ENCODE measurements around the gene FBXL17. TPM values are rescaled to one million over a fixed set of nuclear protein-coding genes. Genes with fewer than 3 reads are reported as not detected.

The FBXL17 gene
- total RNA-seq, 5 donors from 2014 or later (not counting 1 experiment from before 2014, with no cell fraction given) = 20.4 to 30.1 (median 22.1) TPM

DNA sequence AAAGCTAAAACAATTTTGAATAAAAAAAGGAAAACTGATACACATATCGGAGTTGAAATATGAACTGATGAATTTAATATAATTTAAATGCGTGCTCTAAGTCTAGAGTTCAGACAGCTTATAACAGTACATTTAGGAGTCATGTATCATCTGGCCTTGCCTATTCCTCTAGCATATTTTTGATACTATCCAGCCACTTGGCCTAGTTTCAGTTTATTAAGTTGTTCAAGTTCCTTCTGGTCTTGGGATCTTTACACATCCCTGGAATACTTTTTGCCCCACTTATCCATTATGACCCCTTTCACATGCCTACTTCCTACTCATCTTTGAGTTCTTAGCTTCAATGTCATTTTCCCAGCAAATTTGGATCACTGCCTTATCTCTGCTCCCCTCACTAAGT lies 518.8 kb downstream of the FBXL17 start:
- no peaks in the 10 kb centered on the region for H3K27me3 ChIP-seq (replicated peaks in 1 of 2; ENCODE audit: control insufficient read depth in 2 of 2, extremely low read depth in 1 of 2, insufficient read depth in 2 of 2, low read length in 1 of 2)
- whole genome bisulfite sequencing (ENCODE audit: insufficient coverage) = no CpG with 5 or more reads among the region's 2 CpGs
- Mint-ChIP-seq H3K4me3 (no peak overlapping the region), H3K9me3 (no peaks in the 10 kb centered on the region), H3K27ac (no peak overlapping the region), H3K27me3 (no peaks in the 10 kb centered on the region), H3K4me1 (no peaks in the 10 kb centered on the region), H3K36me3 (peaks cover 55% of the 10 kb centered on the region)
- no peak overlapping the region for H3K4me3 ChIP-seq (ENCODE audit: control insufficient read depth in 1 of 2, extremely low read depth in 1 of 2, low read length in 1 of 2)
- ChIA-PET CTCF (no interaction called here), POLR2A (no interaction called here)
- DNase-seq (no peak), ATAC-seq (replicated peaks in 1 of 4) (no peak)
- no peaks in the 10 kb centered on the region for H3K9me3 ChIP-seq
- no peaks in the 10 kb centered on the region for H3K36me3 ChIP-seq (ENCODE audit: control insufficient read depth in 2 of 2, extremely low read depth in 1 of 2, insufficient read depth in 1 of 2, low read length in 1 of 2)
- H3K4me1 ChIP-seq (ENCODE audit: control insufficient read depth in 1 of 2, extremely low read depth in 1 of 2, insufficient read depth in 2 of 2, low read length in 2 of 2) = no peaks in the 10 kb centered on the region
- no peak overlapping the region for H3K27ac ChIP-seq (ENCODE audit: low read length)

DNA sequence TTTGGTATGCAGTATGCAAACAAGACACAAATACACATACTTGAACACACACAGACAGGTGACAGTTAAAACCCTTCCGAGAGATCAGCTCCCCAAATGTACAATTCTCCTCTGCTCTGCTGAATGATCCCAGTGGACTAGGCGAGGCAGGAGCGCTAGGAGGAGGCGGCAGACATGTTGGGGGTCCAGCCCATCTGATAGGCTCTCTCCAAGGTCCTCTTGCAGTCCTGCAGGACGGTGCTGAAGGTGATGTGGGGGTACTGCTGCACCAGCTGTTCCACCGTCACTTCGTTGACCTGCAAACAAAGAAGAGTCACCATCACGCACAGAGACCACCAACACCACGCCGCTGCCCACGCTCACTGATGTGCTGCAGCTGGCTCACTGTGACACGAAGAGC lies 520.3 kb downstream of the FBXL17 start:
- CTCF ChIA-PET = no interaction called here
- Histone ChIP-seq H3K36me3 (ENCODE audit: control insufficient read depth in 2 of 2, extremely low read depth in 1 of 2, insufficient read depth in 1 of 2, low read length in 1 of 2) (no peaks in the 10 kb centered on the region), H3K27ac (ENCODE audit: low read length) (no peak overlapping the region), H3K4me3 (ENCODE audit: control insufficient read depth in 1 of 2, extremely low read depth in 1 of 2, low read length in 1 of 2) (no peak overlapping the region), H3K4me1 (ENCODE audit: control insufficient read depth in 1 of 2, extremely low read depth in 1 of 2, insufficient read depth in 2 of 2, low read length in 2 of 2) (no peaks in the 10 kb centered on the region), H3K9me3 (no peaks in the 10 kb centered on the region), H3K27me3 (replicated peaks in 1 of 2; ENCODE audit: control insufficient read depth in 2 of 2, extremely low read depth in 1 of 2, insufficient read depth in 2 of 2, low read length in 1 of 2) (no peaks in the 10 kb centered on the region)
- no peaks in the 10 kb centered on the region for H3K9me3 Mint-ChIP-seq
- DNase-seq (no peak), ATAC-seq (replicated peaks in 1 of 4) (no peak)
- H3K27ac Mint-ChIP-seq = no peak overlapping the region
- no peaks in the 10 kb centered on the region for H3K4me1 Mint-ChIP-seq
- POLR2A ChIA-PET = interaction anchor here in 1 of 2 donors (0.7 kb wide), 1 partner anchor 66 kb away, joined by 3 read pairs; no protein-coding TSS in a partner anchor
- H3K4me3 Mint-ChIP-seq = no peak overlapping the region
- 96% methylated on average over 4 of the region's 12 CpGs for WGBS (ENCODE audit: insufficient coverage)
- peaks cover 40% of the 10 kb centered on the region for H3K36me3 Mint-ChIP-seq
- H3K27me3 Mint-ChIP-seq = no peaks in the 10 kb centered on the region

DNA sequence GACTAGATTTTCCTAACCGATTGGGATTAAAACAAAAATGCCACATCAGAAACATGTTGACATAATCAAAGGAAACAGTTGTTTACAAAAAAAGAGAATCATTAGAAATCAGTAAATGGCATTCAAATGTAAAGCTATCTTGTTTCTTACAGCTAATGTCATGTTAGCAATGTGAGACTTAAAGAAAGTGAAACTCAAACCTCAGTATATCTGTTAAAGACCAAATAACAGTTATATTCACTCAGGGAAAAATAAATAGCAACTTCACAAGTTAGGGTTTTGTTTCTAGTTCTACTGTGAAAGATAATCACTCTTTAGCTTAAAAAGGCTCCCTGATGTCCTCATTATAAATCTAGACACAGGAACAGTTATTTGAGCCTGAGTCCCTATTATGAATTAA lies 521.9 kb downstream of the FBXL17 start:
- Mint-ChIP-seq H3K4me1 (no peaks in the 10 kb centered on the region), H3K9me3 (no peaks in the 10 kb centered on the region), H3K27me3 (no peaks in the 10 kb centered on the region), H3K4me3 (no peak overlapping the region), H3K36me3 (peaks cover 27% of the 10 kb centered on the region), H3K27ac (no peak overlapping the region)
- ATAC-seq (replicated peaks in 1 of 4) (no peak), DNase-seq (no peak)
- Histone ChIP-seq H3K27ac (ENCODE audit: low read length) (no peak overlapping the region), H3K4me3 (ENCODE audit: control insufficient read depth in 1 of 2, extremely low read depth in 1 of 2, low read length in 1 of 2) (no peak overlapping the region), H3K27me3 (replicated peaks in 1 of 2; ENCODE audit: control insufficient read depth in 2 of 2, extremely low read depth in 1 of 2, insufficient read depth in 2 of 2, low read length in 1 of 2) (no peaks in the 10 kb centered on the region), H3K36me3 (ENCODE audit: control insufficient read depth in 2 of 2, extremely low read depth in 1 of 2, insufficient read depth in 1 of 2, low read length in 1 of 2) (no peaks in the 10 kb centered on the region), H3K4me1 (ENCODE audit: control insufficient read depth in 1 of 2, extremely low read depth in 1 of 2, insufficient read depth in 2 of 2, low read length in 2 of 2) (no peaks in the 10 kb centered on the region), H3K9me3 (no peaks in the 10 kb centered on the region)
- ChIA-PET POLR2A (interaction anchor here in 1 of 2 donors (0.6 kb wide), 1 partner anchor 824 kb away, joined by 6 read pairs; no protein-coding TSS in a partner anchor), CTCF (no interaction called here)
- no CpG with 5 or more reads among the region's 1 CpG for WGBS (ENCODE audit: insufficient coverage)

DNA sequence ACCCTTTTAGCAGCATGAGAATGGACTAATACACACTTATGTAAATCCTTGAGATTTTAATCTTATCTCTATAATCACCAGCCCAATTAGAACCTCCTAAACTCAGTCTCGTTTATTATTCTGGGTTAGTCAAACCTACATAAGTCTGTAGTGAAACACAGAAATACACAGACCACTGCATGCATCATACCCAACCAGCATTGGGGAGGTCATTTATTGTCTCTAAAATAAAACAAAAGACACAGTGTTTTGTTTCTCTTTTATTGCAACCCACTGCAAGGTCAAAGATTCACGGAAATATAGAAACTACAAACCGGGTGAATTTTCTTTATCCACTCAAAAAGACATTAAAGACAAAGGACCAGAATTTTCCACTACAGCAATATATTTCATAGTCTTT lies 523.1 kb downstream of the FBXL17 start:
- ATAC-seq (replicated peaks in 1 of 4) (no peak), DNase-seq (no peak)
- Histone ChIP-seq H3K4me1 (ENCODE audit: control insufficient read depth in 1 of 2, extremely low read depth in 1 of 2, insufficient read depth in 2 of 2, low read length in 2 of 2) (no peaks in the 10 kb centered on the region), H3K4me3 (ENCODE audit: control insufficient read depth in 1 of 2, extremely low read depth in 1 of 2, low read length in 1 of 2) (no peak overlapping the region), H3K27ac (ENCODE audit: low read length) (no peak overlapping the region), H3K36me3 (ENCODE audit: control insufficient read depth in 2 of 2, extremely low read depth in 1 of 2, insufficient read depth in 1 of 2, low read length in 1 of 2) (no peaks in the 10 kb centered on the region), H3K27me3 (replicated peaks in 1 of 2; ENCODE audit: control insufficient read depth in 2 of 2, extremely low read depth in 1 of 2, insufficient read depth in 2 of 2, low read length in 1 of 2) (no peaks in the 10 kb centered on the region), H3K9me3 (no peaks in the 10 kb centered on the region)
- ChIA-PET POLR2A (no interaction called here), CTCF (no interaction called here)
- Mint-ChIP-seq H3K9me3 (no peaks in the 10 kb centered on the region), H3K4me1 (no peaks in the 10 kb centered on the region), H3K27ac (no peak overlapping the region), H3K27me3 (no peaks in the 10 kb centered on the region), H3K4me3 (no peak overlapping the region), H3K36me3 (peaks cover 17% of the 10 kb centered on the region)
- 100% methylated on average over 1 of the region's 3 CpGs for WGBS (ENCODE audit: insufficient coverage)

DNA sequence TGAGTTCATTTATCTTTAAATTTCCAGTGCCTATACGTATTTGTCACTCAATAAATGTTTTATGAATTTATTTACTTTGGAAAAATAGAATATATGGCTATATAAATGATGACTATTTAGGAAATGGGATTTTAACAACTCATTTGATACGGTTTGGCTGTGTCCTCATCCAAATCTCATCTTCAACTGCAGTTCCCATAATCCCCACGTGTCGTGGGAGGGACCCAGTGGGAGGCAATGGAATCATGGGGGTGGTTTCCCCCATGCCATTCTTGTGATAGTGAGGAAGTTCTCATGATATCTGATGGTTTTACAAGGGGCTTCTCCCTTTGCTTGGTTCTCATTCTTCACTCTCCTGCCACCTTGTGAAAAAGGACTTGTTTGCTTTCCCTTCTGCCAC lies 523.6 kb downstream of the FBXL17 start:
- Mint-ChIP-seq H3K9me3 (no peaks in the 10 kb centered on the region), H3K4me3 (no peak overlapping the region), H3K27me3 (no peaks in the 10 kb centered on the region), H3K4me1 (no peaks in the 10 kb centered on the region), H3K27ac (no peak overlapping the region), H3K36me3 (peaks cover 15% of the 10 kb centered on the region)
- Histone ChIP-seq H3K4me3 (ENCODE audit: control insufficient read depth in 1 of 2, extremely low read depth in 1 of 2, low read length in 1 of 2) (no peak overlapping the region), H3K27me3 (replicated peaks in 1 of 2; ENCODE audit: control insufficient read depth in 2 of 2, extremely low read depth in 1 of 2, insufficient read depth in 2 of 2, low read length in 1 of 2) (no peaks in the 10 kb centered on the region), H3K36me3 (ENCODE audit: control insufficient read depth in 2 of 2, extremely low read depth in 1 of 2, insufficient read depth in 1 of 2, low read length in 1 of 2) (no peaks in the 10 kb centered on the region), H3K4me1 (ENCODE audit: control insufficient read depth in 1 of 2, extremely low read depth in 1 of 2, insufficient read depth in 2 of 2, low read length in 2 of 2) (no peaks in the 10 kb centered on the region), H3K9me3 (no peaks in the 10 kb centered on the region), H3K27ac (ENCODE audit: low read length) (no peak overlapping the region)
- ATAC-seq (replicated peaks in 1 of 4) = no peak
- CTCF ChIA-PET = no interaction called here
- POLR2A ChIA-PET = no interaction called here
- WGBS (ENCODE audit: insufficient coverage) = no CpG with 5 or more reads among the region's 4 CpGs
- no peak for DNase-seq

DNA sequence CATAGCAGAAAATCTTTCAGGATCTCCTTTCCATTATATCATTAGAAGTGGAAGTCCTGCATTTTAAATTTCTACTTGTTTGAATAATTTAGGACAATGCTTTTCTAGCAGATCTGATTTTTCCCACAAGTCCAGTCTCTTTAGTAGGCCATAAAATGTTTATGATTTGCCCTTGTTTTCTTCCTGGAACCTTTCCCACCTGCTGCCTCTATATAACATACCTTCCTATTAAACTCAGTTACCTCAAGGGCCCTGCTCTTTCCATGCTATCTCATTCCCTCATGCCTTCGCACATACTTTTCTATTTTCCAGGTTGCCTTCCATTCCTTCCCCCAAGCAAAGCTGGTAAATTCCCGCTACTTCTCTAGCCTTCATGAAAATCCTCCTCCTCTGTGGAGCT lies 524.1 kb downstream of the FBXL17 start:
- Histone ChIP-seq H3K27ac (ENCODE audit: low read length) (no peak overlapping the region), H3K4me3 (ENCODE audit: control insufficient read depth in 1 of 2, extremely low read depth in 1 of 2, low read length in 1 of 2) (no peak overlapping the region), H3K27me3 (replicated peaks in 1 of 2; ENCODE audit: control insufficient read depth in 2 of 2, extremely low read depth in 1 of 2, insufficient read depth in 2 of 2, low read length in 1 of 2) (no peaks in the 10 kb centered on the region), H3K36me3 (ENCODE audit: control insufficient read depth in 2 of 2, extremely low read depth in 1 of 2, insufficient read depth in 1 of 2, low read length in 1 of 2) (no peaks in the 10 kb centered on the region), H3K4me1 (ENCODE audit: control insufficient read depth in 1 of 2, extremely low read depth in 1 of 2, insufficient read depth in 2 of 2, low read length in 2 of 2) (no peaks in the 10 kb centered on the region), H3K9me3 (no peaks in the 10 kb centered on the region)
- Mint-ChIP-seq H3K9me3 (no peaks in the 10 kb centered on the region), H3K4me1 (no peaks in the 10 kb centered on the region), H3K27me3 (no peaks in the 10 kb centered on the region), H3K27ac (no peak overlapping the region), H3K4me3 (no peak overlapping the region), H3K36me3 (peaks cover 13% of the 10 kb centered on the region)
- CTCF ChIA-PET = no interaction called here
- DNase-seq (no peak), ATAC-seq (replicated peaks in 1 of 4) (no peak)
- 88% methylated on average over 1 of the region's 2 CpGs for WGBS (ENCODE audit: insufficient coverage)
- POLR2A ChIA-PET = no interaction called here

DNA sequence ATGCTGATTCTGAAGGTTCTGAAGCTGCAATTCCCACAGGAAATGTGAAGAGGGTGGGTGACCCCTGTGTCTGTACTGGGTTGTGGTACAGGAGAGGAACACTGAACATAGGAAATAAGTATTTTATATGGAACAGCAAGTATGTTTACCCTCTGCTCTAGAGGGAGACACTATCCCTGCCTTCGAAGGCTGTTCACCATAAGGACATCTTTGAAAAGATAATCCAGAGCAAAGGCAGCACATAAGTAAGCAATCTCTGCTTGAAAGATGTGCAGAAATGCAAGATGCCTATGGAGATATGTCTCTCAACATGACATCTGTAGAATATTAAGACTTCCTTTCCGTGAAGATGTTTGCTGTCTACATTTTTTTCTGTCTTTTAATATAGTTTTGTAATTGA lies 526.7 kb downstream of the FBXL17 start:
- no peaks in the 10 kb centered on the region for H3K36me3 Mint-ChIP-seq
- ChIA-PET POLR2A (no interaction called here), CTCF (no interaction called here)
- no peaks in the 10 kb centered on the region for H3K27me3 ChIP-seq (replicated peaks in 1 of 2; ENCODE audit: control insufficient read depth in 2 of 2, extremely low read depth in 1 of 2, insufficient read depth in 2 of 2, low read length in 1 of 2)
- ATAC-seq (replicated peaks in 1 of 4) (no peak), DNase-seq (no peak)
- H3K27me3 Mint-ChIP-seq = no peaks in the 10 kb centered on the region
- no peaks in the 10 kb centered on the region for H3K9me3 ChIP-seq
- no peak overlapping the region for H3K4me3 Mint-ChIP-seq
- WGBS (ENCODE audit: insufficient coverage) = no CpG with 5 or more reads among the region's 2 CpGs
- no peak overlapping the region for H3K27ac ChIP-seq (ENCODE audit: low read length)
- H3K36me3 ChIP-seq (ENCODE audit: control insufficient read depth in 2 of 2, extremely low read depth in 1 of 2, insufficient read depth in 1 of 2, low read length in 1 of 2) = no peaks in the 10 kb centered on the region
- H3K9me3 Mint-ChIP-seq = no peaks in the 10 kb centered on the region
- H3K4me1 ChIP-seq (ENCODE audit: control insufficient read depth in 1 of 2, extremely low read depth in 1 of 2, insufficient read depth in 2 of 2, low read length in 2 of 2) = no peaks in the 10 kb centered on the region
- no peak overlapping the region for H3K27ac Mint-ChIP-seq
- no peak overlapping the region for H3K4me3 ChIP-seq (ENCODE audit: control insufficient read depth in 1 of 2, extremely low read depth in 1 of 2, low read length in 1 of 2)
- no peaks in the 10 kb centered on the region for H3K4me1 Mint-ChIP-seq
